GM23338 (cell line): Measurements from ENCODE around the gene CDH18. TPM values are rescaled to one million over a fixed set of nuclear protein-coding genes. Genes with fewer than 3 reads are reported as not detected.

Source experiments
- ATAC-seq: fragments of 200-7000 bp; cut with Tn5 transposase; 3 replicates; pipeline ENCODE4 v1.9.1; 2020
- DNase-seq: peaks from one replicate; pipeline ENCODE4 v3.0.0-alpha.2; 2015; ENCODE audit warnings: low spot score
- H2AFZ ChIP-seq: fragments of 200-600 bp; sonication (generic); 2 replicates; pipeline ENCODE4 v1.8.0; 2016; ENCODE audit warnings: antibody characterized with exemption, mild to moderate bottlenecking, moderate library complexity
- H3F3A ChIP-seq: fragments of 200-600 bp; sonication (generic); replicated peaks from 2 replicates; pipeline ENCODE4 v1.8.0; 2017; ENCODE audit warnings: antibody characterized with exemption, mixed run types, low read depth
- H3K27ac ChIP-seq: fragments of 200-600 bp; sonication (generic); 2 replicates; pipeline ENCODE4 v1.6.1; 2016; ENCODE audit warnings: low read depth
- H3K27me3 ChIP-seq: fragments of 200-600 bp; sonication (generic); 2 replicates; pipeline ENCODE4 v1.8.0; 2016; ENCODE audit warnings: mild to moderate bottlenecking, mixed run types, moderate library complexity; ENCODE audit not compliant: insufficient read depth
- H3K36me3 ChIP-seq: fragments of 200-600 bp; sonication (generic); 2 replicates; pipeline ENCODE4 v1.8.0; 2016; ENCODE audit warnings: mild to moderate bottlenecking; ENCODE audit not compliant: insufficient read depth
- H3K4me1 ChIP-seq: fragments of 200-600 bp; sonication (generic); 2 replicates; pipeline ENCODE4 v1.8.0; 2016; ENCODE audit warnings: mild to moderate bottlenecking, moderate library complexity; ENCODE audit not compliant: insufficient read depth
- H3K4me2 ChIP-seq: fragments of 200-600 bp; sonication (generic); 2 replicates; pipeline ENCODE4 v1.7.1; 2017; ENCODE audit warnings: mixed run types
- H3K4me3 ChIP-seq: fragments of 200-600 bp; sonication (generic); 2 replicates; pipeline ENCODE4 v1.6.1; 2016; ENCODE audit warnings: mixed run types
- H3K79me2 ChIP-seq: fragments of 200-600 bp; sonication (generic); replicated peaks from 2 replicates; pipeline ENCODE4 v1.8.0; 2017; ENCODE audit warnings: mild to moderate bottlenecking; ENCODE audit not compliant: insufficient read depth
- H3K9me2 ChIP-seq: fragments of 200-600 bp; sonication (generic); 2 replicates; pipeline ENCODE4 v1.8.0; 2017; ENCODE audit not compliant: insufficient read depth
- H4K20me1 ChIP-seq: fragments of 200-600 bp; sonication (generic); replicated peaks from 2 replicates; pipeline ENCODE4 v1.8.0; 2017; ENCODE audit warnings: mild to moderate bottlenecking; ENCODE audit not compliant: insufficient read depth
- H3K27ac Mint-ChIP-seq: 2 replicates; pipeline ENCODE4 v1.8.0; 2020; ENCODE audit warnings: inconsistent platforms, mild to moderate bottlenecking, moderate library complexity, mixed read lengths
- H3K27me3 Mint-ChIP-seq: 3 replicates; pipeline ENCODE4 v1.8.0; 2022; ENCODE audit warnings: low read depth, mild to moderate bottlenecking, moderate library complexity, mixed read lengths, inconsistent platforms; ENCODE audit not compliant: insufficient read depth, poor library complexity
- H3K36me3 Mint-ChIP-seq: 3 replicates; pipeline ENCODE4 v1.8.0; 2021; ENCODE audit warnings: low read depth, mild to moderate bottlenecking, inconsistent platforms, moderate library complexity, mixed read lengths
- H3K4me1 Mint-ChIP-seq: 3 replicates; pipeline ENCODE4 v1.8.0; 2020; ENCODE audit warnings: mild to moderate bottlenecking, inconsistent platforms, mixed read lengths
- H3K4me3 Mint-ChIP-seq: 3 replicates; pipeline ENCODE4 v1.8.0; 2021; ENCODE audit warnings: moderate library complexity, mild to moderate bottlenecking, inconsistent platforms, mixed read lengths
- H3K9me3 Mint-ChIP-seq: 3 replicates; pipeline ENCODE4 v1.8.0; 2020; ENCODE audit warnings: moderate library complexity, mild to moderate bottlenecking, inconsistent platforms, mixed read lengths
- CREB1 ChIP-seq: fragments of 250-450 bp; sonication (Bioruptor Pico); IDR thresholded peaks from 2 replicates; pipeline ENCODE4 v1.5.0; 2020; ENCODE audit warnings: low read depth, mild to moderate bottlenecking, moderate library complexity
- EZH2 ChIP-seq: fragments of 200-600 bp; sonication (generic); IDR thresholded peaks from one replicate; pipeline ENCODE4 v1.8.0; 2017; ENCODE audit warnings: antibody characterized with exemption, mild to moderate bottlenecking, low read depth; ENCODE audit not compliant: unreplicated experiment
- EZH2phosphoT487 ChIP-seq: fragments of 200-600 bp; sonication (generic); IDR thresholded peaks from one replicate; pipeline ENCODE4 v1.8.1; 2018; ENCODE audit warnings: antibody characterized with exemption; ENCODE audit not compliant: unreplicated experiment
- JUNB ChIP-seq: IDR thresholded peaks from one replicate; pipeline ENCODE4 v1.6.1; 2016; ENCODE audit warnings: antibody characterized with exemption; ENCODE audit not compliant: unreplicated experiment
- NANOG ChIP-seq: IDR thresholded peaks from 2 replicates; pipeline ENCODE4 v1.6.1; 2016; ENCODE audit warnings: antibody characterized with exemption, borderline replicate concordance
- POLR2AphosphoS5 ChIP-seq: IDR thresholded peaks from 2 replicates; pipeline ENCODE4 v1.6.1; 2016; ENCODE audit warnings: antibody characterized with exemption, low read depth
- STAT1 ChIP-seq: IDR thresholded peaks from one replicate; pipeline ENCODE4 v1.6.1; 2016; ENCODE audit warnings: antibody characterized with exemption; ENCODE audit not compliant: unreplicated experiment
- ZNF114 ChIP-seq: fragments of 250-450 bp; sonication (Bioruptor Pico); IDR thresholded peaks from 2 replicates; pipeline ENCODE4 v1.5.0; 2020; ENCODE audit warnings: mild to moderate bottlenecking, moderate library complexity
- ZNF331 ChIP-seq: fragments of 250-450 bp; sonication (Bioruptor Pico); IDR thresholded peaks from 2 replicates; pipeline ENCODE4 v1.5.0; 2020; ENCODE audit warnings: low read depth, mild to moderate bottlenecking, moderate library complexity
- polyA plus RNA-seq: library from polyadenylated mRNA; unstranded; fragments of >200 nt; fragmentation: Nextera tagmentation; extraction: Ambion mirVana; gene quantifications from 2 replicates; pipeline ENCODE4 v1.2.1, GENCODE V29; 2016
- total RNA-seq: library from RNA; depleted of rRNA; stranded (reverse); fragments of >200 nt; shearing (Covaris generic); gene quantifications from 2 replicates; pipeline ENCODE4 v1.2.3, GENCODE V29; 2014
- TF ChIP-seq, protein P1 (sequence below): IDR thresholded peaks from one replicate; pipeline ENCODE4 v1.6.1; 2018; ENCODE audit warnings: antibody characterized with exemption; ENCODE audit not compliant: unreplicated experiment
- TF ChIP-seq, protein P2 (sequence below): fragments of 250-450 bp; sonication (Bioruptor Pico); IDR thresholded peaks from 2 replicates; pipeline ENCODE4 v1.5.0; 2020; ENCODE audit warnings: mild to moderate bottlenecking, moderate library complexity
- TF ChIP-seq, protein P3 (sequence below): IDR thresholded peaks from 2 replicates; pipeline ENCODE4 v1.6.1; 2016; ENCODE audit warnings: antibody characterized with exemption
- TF ChIP-seq, protein P4 (sequence below), 2 experiments: fragments of 200-600 bp in 1 of 2; sonication (generic) in 1 of 2; conservative IDR thresholded peaks; 2 replicates each; pipeline versions ENCODE4 v1.5.1 to v1.6.1; 2016 to 2017; ENCODE audit warnings: antibody characterized with exemption in 2 of 2, low read depth in 2 of 2, mild to moderate bottlenecking in 2 of 2, moderate library complexity in 1 of 2

Gene CDH18
- total and polyA plus RNA-seq, 2 experiments from 2014 or later = 1.3 TPM; not detected in 1

DNA sequence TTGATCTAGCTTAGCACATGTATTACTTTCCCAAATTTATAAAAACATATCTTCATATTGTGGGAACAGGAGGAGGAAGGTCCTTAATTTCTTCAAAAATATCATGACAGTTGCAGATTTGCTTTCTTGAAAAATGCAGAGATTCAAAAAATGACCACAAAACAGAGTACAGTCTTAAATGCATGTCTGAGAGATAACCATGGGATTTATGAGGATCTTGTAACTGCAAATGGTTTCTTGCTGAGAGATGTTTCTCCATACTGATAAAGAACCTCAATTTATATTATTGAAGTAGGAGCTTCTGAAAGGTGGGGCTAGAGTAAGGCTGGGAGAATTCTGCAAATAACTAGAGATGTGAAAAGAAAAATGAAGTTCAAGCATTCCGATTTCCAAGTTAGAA, 83.2 kb downstream of the CDH18 start:
- Histone ChIP-seq H3F3A (no peaks in the 10 kb centered on the region), H4K20me1 (no peaks in the 10 kb centered on the region), H3K4me2 (no peak overlapping the region), H3K27me3 (no peaks in the 10 kb centered on the region), H3K79me2 (no peaks in the 10 kb centered on the region), H3K4me1 (peaks cover 5% of the 10 kb centered on the region), H3K9me2 (no peaks in the 10 kb centered on the region), H2AFZ (0 out of 2 replicates have a peak overlapping the region, but pooled peaks have one; percentile 6), H3K4me3 (no peak overlapping the region), H3K27ac (no peak overlapping the region), H3K36me3 (no peaks in the 10 kb centered on the region)
- Mint-ChIP-seq H3K27ac (no peak overlapping the region), H3K4me3 (no peak overlapping the region), H3K27me3 (no peaks in the 10 kb centered on the region), H3K4me1 (peaks cover 4% of the 10 kb centered on the region), H3K36me3 (no peaks in the 10 kb centered on the region), H3K9me3 (no peaks in the 10 kb centered on the region)
- ATAC-seq (no peak), DNase-seq (no peak)
- no peak for TF ChIP-seq EZH2phosphoT487
- no peak for TF ChIP-seq CREB1 (CRISPR knock-in tag)
- no peak for TF ChIP-seq ZNF331
- TF ChIP-seq, protein P1, sequence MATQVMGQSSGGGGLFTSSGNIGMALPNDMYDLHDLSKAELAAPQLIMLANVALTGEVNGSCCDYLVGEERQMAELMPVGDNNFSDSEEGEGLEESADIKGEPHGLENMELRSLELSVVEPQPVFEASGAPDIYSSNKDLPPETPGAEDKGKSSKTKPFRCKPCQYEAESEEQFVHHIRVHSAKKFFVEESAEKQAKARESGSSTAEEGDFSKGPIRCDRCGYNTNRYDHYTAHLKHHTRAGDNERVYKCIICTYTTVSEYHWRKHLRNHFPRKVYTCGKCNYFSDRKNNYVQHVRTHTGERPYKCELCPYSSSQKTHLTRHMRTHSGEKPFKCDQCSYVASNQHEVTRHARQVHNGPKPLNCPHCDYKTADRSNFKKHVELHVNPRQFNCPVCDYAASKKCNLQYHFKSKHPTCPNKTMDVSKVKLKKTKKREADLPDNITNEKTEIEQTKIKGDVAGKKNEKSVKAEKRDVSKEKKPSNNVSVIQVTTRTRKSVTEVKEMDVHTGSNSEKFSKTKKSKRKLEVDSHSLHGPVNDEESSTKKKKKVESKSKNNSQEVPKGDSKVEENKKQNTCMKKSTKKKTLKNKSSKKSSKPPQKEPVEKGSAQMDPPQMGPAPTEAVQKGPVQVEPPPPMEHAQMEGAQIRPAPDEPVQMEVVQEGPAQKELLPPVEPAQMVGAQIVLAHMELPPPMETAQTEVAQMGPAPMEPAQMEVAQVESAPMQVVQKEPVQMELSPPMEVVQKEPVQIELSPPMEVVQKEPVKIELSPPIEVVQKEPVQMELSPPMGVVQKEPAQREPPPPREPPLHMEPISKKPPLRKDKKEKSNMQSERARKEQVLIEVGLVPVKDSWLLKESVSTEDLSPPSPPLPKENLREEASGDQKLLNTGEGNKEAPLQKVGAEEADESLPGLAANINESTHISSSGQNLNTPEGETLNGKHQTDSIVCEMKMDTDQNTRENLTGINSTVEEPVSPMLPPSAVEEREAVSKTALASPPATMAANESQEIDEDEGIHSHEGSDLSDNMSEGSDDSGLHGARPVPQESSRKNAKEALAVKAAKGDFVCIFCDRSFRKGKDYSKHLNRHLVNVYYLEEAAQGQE = no peak
- no peak for TF ChIP-seq JUNB
- TF ChIP-seq, protein P2, sequence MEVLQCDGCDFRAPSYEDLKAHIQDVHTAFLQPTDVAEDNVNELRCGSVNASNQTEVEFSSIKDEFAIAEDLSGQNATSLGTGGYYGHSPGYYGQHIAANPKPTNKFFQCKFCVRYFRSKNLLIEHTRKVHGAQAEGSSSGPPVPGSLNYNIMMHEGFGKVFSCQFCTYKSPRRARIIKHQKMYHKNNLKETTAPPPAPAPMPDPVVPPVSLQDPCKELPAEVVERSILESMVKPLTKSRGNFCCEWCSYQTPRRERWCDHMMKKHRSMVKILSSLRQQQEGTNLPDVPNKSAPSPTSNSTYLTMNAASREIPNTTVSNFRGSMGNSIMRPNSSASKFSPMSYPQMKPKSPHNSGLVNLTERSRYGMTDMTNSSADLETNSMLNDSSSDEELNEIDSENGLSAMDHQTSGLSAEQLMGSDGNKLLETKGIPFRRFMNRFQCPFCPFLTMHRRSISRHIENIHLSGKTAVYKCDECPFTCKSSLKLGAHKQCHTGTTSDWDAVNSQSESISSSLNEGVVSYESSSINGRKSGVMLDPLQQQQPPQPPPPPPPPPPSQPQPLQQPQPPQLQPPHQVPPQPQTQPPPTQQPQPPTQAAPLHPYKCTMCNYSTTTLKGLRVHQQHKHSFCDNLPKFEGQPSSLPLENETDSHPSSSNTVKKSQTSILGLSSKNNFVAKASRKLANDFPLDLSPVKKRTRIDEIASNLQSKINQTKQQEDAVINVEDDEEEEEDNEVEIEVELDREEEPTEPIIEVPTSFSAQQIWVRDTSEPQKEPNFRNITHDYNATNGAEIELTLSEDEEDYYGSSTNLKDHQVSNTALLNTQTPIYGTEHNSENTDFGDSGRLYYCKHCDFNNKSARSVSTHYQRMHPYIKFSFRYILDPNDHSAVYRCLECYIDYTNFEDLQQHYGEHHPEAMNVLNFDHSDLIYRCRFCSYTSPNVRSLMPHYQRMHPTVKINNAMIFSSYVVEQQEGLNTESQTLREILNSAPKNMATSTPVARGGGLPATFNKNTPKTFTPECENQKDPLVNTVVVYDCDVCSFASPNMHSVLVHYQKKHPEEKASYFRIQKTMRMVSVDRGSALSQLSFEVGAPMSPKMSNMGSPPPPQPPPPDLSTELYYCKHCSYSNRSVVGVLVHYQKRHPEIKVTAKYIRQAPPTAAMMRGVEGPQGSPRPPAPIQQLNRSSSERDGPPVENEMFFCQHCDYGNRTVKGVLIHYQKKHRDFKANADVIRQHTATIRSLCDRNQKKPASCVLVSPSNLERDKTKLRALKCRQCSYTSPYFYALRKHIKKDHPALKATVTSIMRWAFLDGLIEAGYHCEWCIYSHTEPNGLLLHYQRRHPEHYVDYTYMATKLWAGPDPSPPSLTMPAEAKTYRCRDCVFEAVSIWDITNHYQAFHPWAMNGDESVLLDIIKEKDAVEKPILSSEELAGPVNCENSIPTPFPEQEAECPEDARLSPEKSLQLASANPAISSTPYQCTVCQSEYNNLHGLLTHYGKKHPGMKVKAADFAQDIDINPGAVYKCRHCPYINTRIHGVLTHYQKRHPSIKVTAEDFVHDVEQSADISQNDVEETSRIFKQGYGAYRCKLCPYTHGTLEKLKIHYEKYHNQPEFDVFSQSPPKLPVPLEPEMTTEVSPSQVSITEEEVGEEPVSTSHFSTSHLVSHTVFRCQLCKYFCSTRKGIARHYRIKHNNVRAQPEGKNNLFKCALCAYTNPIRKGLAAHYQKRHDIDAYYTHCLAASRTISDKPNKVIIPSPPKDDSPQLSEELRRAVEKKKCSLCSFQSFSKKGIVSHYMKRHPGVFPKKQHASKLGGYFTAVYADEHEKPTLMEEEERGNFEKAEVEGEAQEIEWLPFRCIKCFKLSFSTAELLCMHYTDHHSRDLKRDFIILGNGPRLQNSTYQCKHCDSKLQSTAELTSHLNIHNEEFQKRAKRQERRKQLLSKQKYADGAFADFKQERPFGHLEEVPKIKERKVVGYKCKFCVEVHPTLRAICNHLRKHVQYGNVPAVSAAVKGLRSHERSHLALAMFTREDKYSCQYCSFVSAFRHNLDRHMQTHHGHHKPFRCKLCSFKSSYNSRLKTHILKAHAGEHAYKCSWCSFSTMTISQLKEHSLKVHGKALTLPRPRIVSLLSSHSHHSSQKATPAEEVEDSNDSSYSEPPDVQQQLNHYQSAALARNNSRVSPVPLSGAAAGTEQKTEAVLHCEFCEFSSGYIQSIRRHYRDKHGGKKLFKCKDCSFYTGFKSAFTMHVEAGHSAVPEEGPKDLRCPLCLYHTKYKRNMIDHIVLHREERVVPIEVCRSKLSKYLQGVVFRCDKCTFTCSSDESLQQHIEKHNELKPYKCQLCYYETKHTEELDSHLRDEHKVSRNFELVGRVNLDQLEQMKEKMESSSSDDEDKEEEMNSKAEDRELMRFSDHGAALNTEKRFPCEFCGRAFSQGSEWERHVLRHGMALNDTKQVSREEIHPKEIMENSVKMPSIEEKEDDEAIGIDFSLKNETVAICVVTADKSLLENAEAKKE (CRISPR knock-in tag) = no peak
- TF ChIP-seq STAT1 = no peak
- no peak for TF ChIP-seq EZH2
- no peak for TF ChIP-seq NANOG
- TF ChIP-seq, protein P3, sequence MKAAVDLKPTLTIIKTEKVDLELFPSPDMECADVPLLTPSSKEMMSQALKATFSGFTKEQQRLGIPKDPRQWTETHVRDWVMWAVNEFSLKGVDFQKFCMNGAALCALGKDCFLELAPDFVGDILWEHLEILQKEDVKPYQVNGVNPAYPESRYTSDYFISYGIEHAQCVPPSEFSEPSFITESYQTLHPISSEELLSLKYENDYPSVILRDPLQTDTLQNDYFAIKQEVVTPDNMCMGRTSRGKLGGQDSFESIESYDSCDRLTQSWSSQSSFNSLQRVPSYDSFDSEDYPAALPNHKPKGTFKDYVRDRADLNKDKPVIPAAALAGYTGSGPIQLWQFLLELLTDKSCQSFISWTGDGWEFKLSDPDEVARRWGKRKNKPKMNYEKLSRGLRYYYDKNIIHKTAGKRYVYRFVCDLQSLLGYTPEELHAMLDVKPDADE = no peak
- TF ChIP-seq POLR2AphosphoS5 = no peak
- no peak for TF ChIP-seq ZNF114 (CRISPR knock-in tag)
- TF ChIP-seq, protein P4, sequence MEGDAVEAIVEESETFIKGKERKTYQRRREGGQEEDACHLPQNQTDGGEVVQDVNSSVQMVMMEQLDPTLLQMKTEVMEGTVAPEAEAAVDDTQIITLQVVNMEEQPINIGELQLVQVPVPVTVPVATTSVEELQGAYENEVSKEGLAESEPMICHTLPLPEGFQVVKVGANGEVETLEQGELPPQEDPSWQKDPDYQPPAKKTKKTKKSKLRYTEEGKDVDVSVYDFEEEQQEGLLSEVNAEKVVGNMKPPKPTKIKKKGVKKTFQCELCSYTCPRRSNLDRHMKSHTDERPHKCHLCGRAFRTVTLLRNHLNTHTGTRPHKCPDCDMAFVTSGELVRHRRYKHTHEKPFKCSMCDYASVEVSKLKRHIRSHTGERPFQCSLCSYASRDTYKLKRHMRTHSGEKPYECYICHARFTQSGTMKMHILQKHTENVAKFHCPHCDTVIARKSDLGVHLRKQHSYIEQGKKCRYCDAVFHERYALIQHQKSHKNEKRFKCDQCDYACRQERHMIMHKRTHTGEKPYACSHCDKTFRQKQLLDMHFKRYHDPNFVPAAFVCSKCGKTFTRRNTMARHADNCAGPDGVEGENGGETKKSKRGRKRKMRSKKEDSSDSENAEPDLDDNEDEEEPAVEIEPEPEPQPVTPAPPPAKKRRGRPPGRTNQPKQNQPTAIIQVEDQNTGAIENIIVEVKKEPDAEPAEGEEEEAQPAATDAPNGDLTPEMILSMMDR (conservative IDR thresholded peaks at IDR 0.05; ENCODE audit: low read depth in 2 of 2) = no peak
